ENCODE data around the gene TGM6.
"Not testable (repeated sequence)": the region's sequence is repeated elsewhere in the genome, so short reads cannot be mapped to it uniquely, and the experiment has no call there.

The TGM6 gene

DNA sequence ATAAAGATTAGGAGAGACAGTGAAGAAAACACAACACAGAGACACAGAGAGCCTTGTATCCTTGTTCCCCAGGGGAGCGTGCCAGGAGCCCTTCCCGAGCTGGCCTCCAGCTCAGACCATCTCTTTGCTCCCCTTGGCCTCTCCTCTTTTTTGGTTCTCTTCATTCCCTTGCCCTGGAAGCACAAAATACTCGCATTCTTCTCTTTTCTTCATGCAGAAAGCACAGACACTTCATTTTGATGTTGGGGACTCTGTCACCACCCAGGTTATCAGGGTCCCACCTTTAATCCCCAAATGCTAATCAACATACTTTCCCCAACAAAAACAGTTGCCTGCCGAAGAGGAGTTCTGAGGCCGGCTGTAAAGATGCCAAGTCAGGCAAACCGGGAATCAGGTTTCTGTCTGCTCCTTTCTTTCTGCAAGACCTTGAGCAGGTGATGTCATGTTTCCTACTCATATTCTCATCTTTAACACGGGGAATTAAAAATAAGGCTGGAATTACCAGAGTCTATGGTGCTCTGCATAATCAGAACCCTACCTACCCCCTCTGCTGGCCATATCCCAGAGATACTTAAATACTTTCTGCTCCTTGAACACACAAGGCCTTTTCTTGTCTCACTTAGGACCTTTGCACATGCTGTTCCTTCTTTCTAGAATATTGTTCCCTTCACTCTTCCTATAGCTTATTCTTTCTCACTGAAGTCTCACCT, 21.7 kb downstream of the TGM6 start:
- no peak for DNase-seq

DNA sequence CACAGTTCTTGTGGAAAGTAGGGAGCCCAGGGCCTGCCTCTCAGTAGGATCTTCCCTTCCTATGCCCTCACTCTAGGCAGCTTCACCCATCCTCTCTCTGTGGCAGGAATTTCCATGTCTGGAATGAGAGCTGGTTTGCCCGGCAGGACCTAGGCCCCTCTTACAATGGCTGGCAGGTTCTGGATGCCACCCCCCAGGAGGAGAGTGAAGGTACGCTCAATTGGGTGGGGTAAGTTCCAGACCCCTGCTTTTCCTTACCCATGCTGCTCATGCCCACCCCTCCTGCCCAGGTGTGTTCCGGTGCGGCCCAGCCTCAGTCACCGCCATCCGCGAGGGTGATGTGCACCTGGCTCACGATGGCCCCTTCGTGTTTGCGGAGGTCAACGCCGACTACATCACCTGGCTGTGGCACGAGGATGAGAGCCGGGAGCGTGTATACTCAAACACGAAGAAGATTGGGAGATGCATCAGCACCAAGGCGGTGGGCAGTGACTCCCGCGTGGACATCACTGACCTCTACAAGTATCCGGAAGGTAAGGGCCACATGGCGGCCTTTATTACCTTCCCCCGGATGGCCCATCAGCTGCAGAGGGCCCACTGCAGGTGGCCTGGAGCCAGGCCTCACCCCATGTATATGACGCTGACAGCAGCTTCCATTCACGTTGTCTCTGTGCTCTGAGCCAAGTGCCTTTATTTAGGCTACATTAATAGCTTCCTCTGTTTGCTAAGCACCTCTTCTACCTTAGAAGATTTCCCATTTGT, 22.8 kb downstream of the TGM6 start:
- H3K27me3 ChIP-seq (ENCODE audit: insufficient read depth, low read depth, severe bottlenecking): no peaks in the 10 kb centered on the region
- no peak overlapping the region for H3K27ac ChIP-seq
- H3K4me3 ChIP-seq (ENCODE audit: low read depth, low read length): no peak overlapping the region
- TF ChIP-seq, protein P1, sequence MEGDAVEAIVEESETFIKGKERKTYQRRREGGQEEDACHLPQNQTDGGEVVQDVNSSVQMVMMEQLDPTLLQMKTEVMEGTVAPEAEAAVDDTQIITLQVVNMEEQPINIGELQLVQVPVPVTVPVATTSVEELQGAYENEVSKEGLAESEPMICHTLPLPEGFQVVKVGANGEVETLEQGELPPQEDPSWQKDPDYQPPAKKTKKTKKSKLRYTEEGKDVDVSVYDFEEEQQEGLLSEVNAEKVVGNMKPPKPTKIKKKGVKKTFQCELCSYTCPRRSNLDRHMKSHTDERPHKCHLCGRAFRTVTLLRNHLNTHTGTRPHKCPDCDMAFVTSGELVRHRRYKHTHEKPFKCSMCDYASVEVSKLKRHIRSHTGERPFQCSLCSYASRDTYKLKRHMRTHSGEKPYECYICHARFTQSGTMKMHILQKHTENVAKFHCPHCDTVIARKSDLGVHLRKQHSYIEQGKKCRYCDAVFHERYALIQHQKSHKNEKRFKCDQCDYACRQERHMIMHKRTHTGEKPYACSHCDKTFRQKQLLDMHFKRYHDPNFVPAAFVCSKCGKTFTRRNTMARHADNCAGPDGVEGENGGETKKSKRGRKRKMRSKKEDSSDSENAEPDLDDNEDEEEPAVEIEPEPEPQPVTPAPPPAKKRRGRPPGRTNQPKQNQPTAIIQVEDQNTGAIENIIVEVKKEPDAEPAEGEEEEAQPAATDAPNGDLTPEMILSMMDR (IDR thresholded peaks at IDR 0.05; ENCODE audit: low read depth, low read length): no peak
- no peaks in the 10 kb centered on the region for H3K9me3 ChIP-seq (ENCODE audit: severe bottlenecking)
- DNase-seq: no peak
- no peaks in the 10 kb centered on the region for H3K36me3 ChIP-seq

More for the DNA sequence above, 21.7 kb downstream of the TGM6 start:
- Histone ChIP-seq H3K27me3 (ENCODE audit: insufficient read depth, low read depth, severe bottlenecking) (no peaks in the 10 kb centered on the region), H3K4me3 (ENCODE audit: low read depth, low read length) (no peak overlapping the region), H3K27ac (no peak overlapping the region), H3K36me3 (no peaks in the 10 kb centered on the region), H3K9me3 (ENCODE audit: severe bottlenecking) (no peaks in the 10 kb centered on the region)
- TF ChIP-seq, protein P1 (IDR thresholded peaks at IDR 0.05; ENCODE audit: low read depth, low read length): peak; percentile 28; the same call in 1 of the 2 replicates

DNA sequence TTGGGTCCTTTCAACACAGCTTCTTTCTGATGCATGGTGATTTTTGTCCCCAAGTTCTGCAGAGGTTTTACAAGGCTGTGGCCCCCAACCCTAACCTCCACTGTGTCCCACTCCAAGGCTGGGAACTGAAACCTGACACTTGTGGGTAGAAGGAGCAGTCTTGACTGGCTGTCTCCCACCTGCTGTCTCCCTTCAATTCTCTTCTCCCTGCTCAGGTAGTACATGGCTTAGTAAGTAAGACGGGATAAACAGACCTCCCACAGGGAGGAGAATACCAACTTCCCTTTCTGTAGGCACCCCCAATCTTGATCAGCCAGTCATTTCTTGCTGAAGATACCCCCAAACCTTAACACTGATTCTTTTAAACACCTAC, 25.0 kb downstream of the TGM6 start:
- Histone ChIP-seq H3K36me3 (no peaks in the 10 kb centered on the region), H3K27me3 (ENCODE audit: insufficient read depth, low read depth, severe bottlenecking) (no peaks in the 10 kb centered on the region), H3K9me3 (ENCODE audit: severe bottlenecking) (peaks cover 3% of the 10 kb centered on the region), H3K4me3 (ENCODE audit: low read depth, low read length) (no peak overlapping the region), H3K27ac (peak overlapping the region; percentile 34; the same call in 1 of the 2 replicates)
- no peak for DNase-seq
- TF ChIP-seq, protein P1 (IDR thresholded peaks at IDR 0.05; ENCODE audit: low read depth, low read length): no peak

DNA sequence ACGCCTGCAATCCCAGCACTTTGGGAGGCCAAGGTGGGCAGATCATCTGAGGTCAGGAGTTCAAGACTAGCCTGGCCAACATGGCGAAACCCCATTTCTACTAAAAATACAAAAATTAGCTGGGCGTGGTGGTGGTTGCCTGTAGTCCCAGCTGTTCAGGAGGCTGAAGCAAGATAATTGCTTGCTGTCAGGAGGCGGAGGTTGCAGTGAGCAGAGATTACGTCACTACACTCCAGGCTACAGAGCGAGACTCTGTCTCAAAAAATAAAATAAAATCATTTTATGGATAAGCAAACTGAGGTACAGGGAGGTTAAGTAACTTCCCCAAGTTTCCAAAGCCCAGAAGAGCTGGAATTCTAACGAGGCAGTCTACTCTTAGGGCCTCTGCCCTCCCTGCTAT, 26.7 kb downstream of the TGM6 start:
- not testable (repeated sequence) for H3K4me3 ChIP-seq (ENCODE audit: low read depth, low read length); H3K9me3 ChIP-seq (ENCODE audit: severe bottlenecking); DNase-seq; H3K27ac ChIP-seq; H3K36me3 ChIP-seq; H3K27me3 ChIP-seq (ENCODE audit: insufficient read depth, low read depth, severe bottlenecking)

DNA sequence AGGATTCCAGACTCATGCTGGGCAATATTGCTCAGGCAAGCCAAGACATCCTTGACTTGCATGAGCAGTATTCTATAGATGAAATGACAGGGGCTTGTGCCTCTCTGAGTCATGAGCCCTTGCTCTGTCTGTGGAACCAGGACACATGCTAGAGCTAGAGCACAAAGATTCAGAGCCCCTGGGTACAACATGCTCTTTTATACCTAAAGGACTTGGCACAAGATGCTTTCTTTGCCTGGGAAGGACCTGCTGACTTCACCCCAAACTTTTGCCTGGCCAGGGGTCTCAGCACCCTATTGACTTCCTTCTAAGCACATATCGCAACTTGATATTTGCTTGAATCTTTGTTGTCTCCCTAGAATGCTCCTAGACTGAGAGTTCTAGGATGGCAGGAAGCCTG, 27.4 kb downstream of the TGM6 start:
- DNase-seq: no peak
- no peaks in the 10 kb centered on the region for H3K36me3 ChIP-seq
- TF ChIP-seq, protein P1 (IDR thresholded peaks at IDR 0.05; ENCODE audit: low read depth, low read length): no peak
- no peak overlapping the region for H3K27ac ChIP-seq
- peaks cover 3% of the 10 kb centered on the region for H3K9me3 ChIP-seq (ENCODE audit: severe bottlenecking)
- no peak overlapping the region for H3K4me3 ChIP-seq (ENCODE audit: low read depth, low read length)
- H3K27me3 ChIP-seq (ENCODE audit: insufficient read depth, low read depth, severe bottlenecking): no peaks in the 10 kb centered on the region

DNA sequence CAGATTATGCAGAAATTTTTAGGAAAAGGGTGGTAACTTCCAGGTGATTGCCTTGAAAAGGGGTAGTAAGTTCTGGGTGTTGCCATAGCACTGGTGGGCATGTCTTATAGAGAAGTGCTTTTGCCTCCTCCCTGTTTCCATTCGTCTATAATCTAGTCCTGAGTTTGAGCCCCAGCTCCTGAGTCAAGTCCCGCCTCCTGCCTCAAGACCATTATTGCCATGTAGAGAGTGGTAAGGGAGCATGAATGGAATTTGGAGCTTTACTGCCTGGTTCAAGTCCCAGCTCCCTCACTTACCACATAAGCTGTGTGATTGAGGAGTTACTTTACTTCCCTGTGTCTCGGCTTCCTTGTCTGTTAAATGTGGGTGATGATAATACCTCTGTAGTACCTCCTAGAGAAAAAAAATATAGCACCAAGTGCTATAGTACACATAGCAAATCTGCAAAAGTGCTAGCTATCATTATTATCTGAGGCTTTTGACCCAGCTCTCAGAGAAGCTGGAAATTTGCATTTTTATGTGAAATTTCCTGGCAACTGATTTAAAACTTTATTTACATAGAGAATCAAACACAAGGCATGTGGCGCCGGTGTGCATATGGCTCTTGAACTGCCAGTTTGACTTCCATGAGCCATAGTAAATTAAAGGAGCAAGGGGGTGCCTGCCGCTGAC, 36.0 kb downstream of the TGM6 start:
- no peaks in the 10 kb centered on the region for H3K36me3 ChIP-seq
- no peak for DNase-seq
- no peaks in the 10 kb centered on the region for H3K9me3 ChIP-seq (ENCODE audit: severe bottlenecking)
- no peaks in the 10 kb centered on the region for H3K27me3 ChIP-seq (ENCODE audit: insufficient read depth, low read depth, severe bottlenecking)
- H3K27ac ChIP-seq: no peak overlapping the region
- TF ChIP-seq, protein P1 (IDR thresholded peaks at IDR 0.05; ENCODE audit: low read depth, low read length): no peak
- no peak overlapping the region for H3K4me3 ChIP-seq (ENCODE audit: low read depth, low read length)
